K562 (cell line): Measurements from ENCODE around the gene CTNS. TPM values are rescaled to one million over a fixed set of nuclear protein-coding genes. Genes with fewer than 3 reads are reported as not detected.

Source experiments
- ATAC-seq: fragments of 200-7000 bp; cut with Tn5 transposase; 3 replicates; pipeline ENCODE4 v1.9.1; 2020; ENCODE audit warnings: moderate library complexity
- BruUV-seq: library from RNA; stranded (reverse); fragments of 400-500 nt; replicated peaks from 2 replicates; lab custom pipeline; 2021; lab: Mats Ljungman, UMichigan
- CTCF ChIA-PET: fragments of 300-600 bp; formaldehyde crosslinking; extraction: SDS; loops from one replicate; lab custom pipeline; 2021; ENCODE audit warnings: low intra/inter-chr PET ratio; lab: Yijun Ruan, JAX
- POLR2A ChIA-PET: fragments of 300-600, 350-650 bp; sonication (Branson Sonifier 250); formaldehyde crosslinking; extraction: SDS; loops from one replicate; lab custom pipeline; 2021; ENCODE audit warnings: antibody characterized with exemption, inconsistent platforms; lab: Yijun Ruan, JAX
- DNase-seq, 4 experiments: peaks; one replicate each; pipeline versions ENCODE4 v3.0.0 to v3.0.0-alpha.2; 2011 to 2018; ENCODE audit warnings: low spot score in 3 of 4, mixed read lengths in 3 of 4; ENCODE audit errors: extremely low read depth in 1 of 4
- FAIRE-seq: peaks from 2 replicates; lab custom pipeline; 2011; peaks lifted over from hg19 to GRCh38; lab: Jason Lieb, UNC
- H2AFZ ChIP-seq: 2 replicates; pipeline ENCODE4 v1.6.0; 2011; ENCODE audit warnings: low read depth, low read length, control low read depth, inconsistent platforms
- H3K27ac ChIP-seq: fragments of 200-600 bp; 3 replicates; pipeline ENCODE4 v1.8.0; 2011; ENCODE audit warnings: low read depth, mild to moderate bottlenecking, control low read depth, inconsistent platforms, low read length, moderate library complexity, mixed read lengths; ENCODE audit errors: extremely low read depth
- H3K27me3 ChIP-seq, 2 experiments: fragments of 300-600 bp in 1 of 2; 2 replicates in 1 of 2; 3 replicates in 1 of 2; pipeline versions ENCODE4 v1.6.0 to v1.8.0; 2011; ENCODE audit warnings: inconsistent platforms in 2 of 2, low read length in 2 of 2, mild to moderate bottlenecking in 1 of 2, mixed read lengths in 1 of 2, moderate library complexity in 1 of 2; ENCODE audit not compliant: control insufficient read depth in 2 of 2, insufficient read depth in 2 of 2
- H3K36me3 ChIP-seq: fragments of 300-600 bp; 3 replicates; pipeline ENCODE4 v1.8.0; 2011; ENCODE audit warnings: mild to moderate bottlenecking, low read length, inconsistent platforms; ENCODE audit not compliant: control insufficient read depth, insufficient read depth
- H3K4me1 ChIP-seq, 2 experiments: fragments of 200-600 bp in 1 of 2; replicated peaks in 1 of 2; 2 replicates in 1 of 2; 3 replicates in 1 of 2; pipeline versions ENCODE4 v1.5.1 to v1.8.0; 2011; ENCODE audit warnings: inconsistent platforms in 2 of 2, low read length in 2 of 2, mild to moderate bottlenecking in 1 of 2, mixed read lengths in 1 of 2, moderate library complexity in 1 of 2; ENCODE audit not compliant: control insufficient read depth in 2 of 2, insufficient read depth in 2 of 2
- H3K4me2 ChIP-seq: 2 replicates; pipeline ENCODE4 v1.6.1; 2011; ENCODE audit warnings: low read length, control low read depth, inconsistent platforms, mixed read lengths; ENCODE audit not compliant: insufficient read depth
- H3K4me3 ChIP-seq: fragments of 200-600 bp; sonication (generic), shearing (Covaris generic); 2 replicates; pipeline ENCODE4 v1.5.1; 2016; ENCODE audit warnings: control low read depth, inconsistent platforms
- H3K79me2 ChIP-seq: fragments of 200-600 bp; 3 replicates; pipeline ENCODE4 v1.8.0; 2011; ENCODE audit warnings: low read length, inconsistent platforms; ENCODE audit not compliant: control insufficient read depth, insufficient read depth
- H3K9ac ChIP-seq, 2 experiments: 2 replicates each; pipeline versions ENCODE4 v1.6.0 to v1.6.1; 2011; ENCODE audit warnings: low read depth in 2 of 2, low read length in 2 of 2, control low read depth in 1 of 2, inconsistent platforms in 1 of 2, mild to moderate bottlenecking in 1 of 2, mixed read lengths in 1 of 2; ENCODE audit not compliant: insufficient read depth in 1 of 2
- H3K9me1 ChIP-seq: one replicate; pipeline ENCODE4 v1.6.0; 2011; ENCODE audit warnings: inconsistent platforms, mild to moderate bottlenecking, low read length, moderate library complexity; ENCODE audit not compliant: control insufficient read depth, insufficient read depth
- H3K9me3 ChIP-seq: replicated peaks from 2 replicates; pipeline ENCODE4 v1.5.1; 2011; ENCODE audit warnings: low read depth, low read length, inconsistent platforms; ENCODE audit not compliant: control insufficient read depth, insufficient read depth
- H4K20me1 ChIP-seq: replicated peaks from 2 replicates; pipeline ENCODE4 v1.6.1; 2011; ENCODE audit warnings: low read length, inconsistent platforms, mixed read lengths; ENCODE audit not compliant: control insufficient read depth, insufficient read depth
- BDP1 ChIP-seq: IDR thresholded peaks from 3 replicates; pipeline ENCODE4 v1.6.1; 2011; ENCODE audit not compliant: insufficient read length, insufficient read depth
- CHD1 ChIP-seq: fragments of 200-600 bp; sonication (generic); IDR thresholded peaks from one replicate; pipeline ENCODE4 v1.6.1; 2012; ENCODE audit warnings: mild to moderate bottlenecking, moderate library complexity, low read length, inconsistent platforms
- HIVEP1 ChIP-seq: fragments of 250-450 bp; sonication (Bioruptor Pico); IDR thresholded peaks from 2 replicates; pipeline ENCODE4 v1.4.0; 2020; ENCODE audit warnings: mild to moderate bottlenecking
- MEIS2 ChIP-seq: fragments of 450-650 bp; IDR thresholded peaks from 2 replicates; pipeline ENCODE4 v1.6.1; 2014; ENCODE audit warnings: mild to moderate bottlenecking; ENCODE audit not compliant: partially characterized antibody
- NFRKB ChIP-seq: fragments of 450-650 bp; IDR thresholded peaks from 2 replicates; pipeline ENCODE4 v1.6.1; 2016; ENCODE audit warnings: low read depth
- NR3C1 ChIP-seq: sonication (generic); formaldehyde crosslinking; IDR thresholded peaks from 2 replicates; pipeline ENCODE4 v1.8.1; 2022; ENCODE audit warnings: missing genetic modification reagents
- SIRT6 ChIP-seq: IDR thresholded peaks from one replicate; pipeline ENCODE4 v1.6.1; 2012; ENCODE audit warnings: low read depth, mild to moderate bottlenecking, control low read depth, inconsistent platforms, low read length, moderate library complexity
- SLC30A9 ChIP-seq: fragments of 250-450 bp; sonication (Bioruptor Pico); IDR thresholded peaks from 2 replicates; pipeline ENCODE4 v1.8.0; 2022; ENCODE audit warnings: mild to moderate bottlenecking, moderate library complexity
- SP2 ChIP-seq: IDR thresholded peaks from 2 replicates; pipeline ENCODE4 v1.6.1; 2011; ENCODE audit warnings: mild to moderate bottlenecking, low read depth, low read length, moderate library complexity; ENCODE audit not compliant: poor library complexity, severe bottlenecking; ENCODE audit errors: extremely low read depth
- ZNF324 ChIP-seq: fragments of 250-450 bp; sonication (Bioruptor Pico); IDR thresholded peaks from 2 replicates; pipeline ENCODE4 v1.4.0; 2020; ENCODE audit warnings: mild to moderate bottlenecking
- ZNF347 ChIP-seq: fragments of 450-650 bp; formaldehyde crosslinking; IDR thresholded peaks from 2 replicates; pipeline ENCODE4 v1.4.0; 2020; ENCODE audit warnings: low read depth, mild to moderate bottlenecking, moderate library complexity
- WGBS: fragments of 100-300 bp; shearing (Covaris generic); methylation state at CpG from one replicate; pipeline ENCODE4 v1.1.6; 2016; ENCODE audit warnings: low coverage, mixed read lengths; ENCODE audit not compliant: insufficient coverage; ENCODE audit errors: missing lambda C conversion rate; 5-methylcytosine and 5-hydroxymethylcytosine counted together
- in situ Hi-C: fragments of 300-500 bp; cut with MboI; formaldehyde crosslinking; loops from 4 replicates; pipeline ENCODE4 v1.15.0; 2018; ENCODE audit warnings: inconsistent platforms, mixed read lengths
- intact Hi-C: fragments of 100-400 bp; cut with micrococcal nuclease; formaldehyde crosslinking; loops from 2 replicates; pipeline ENCODE4 v1.14.2; 2022
- polyA plus RNA-seq, 8 experiments: library from polyadenylated mRNA; depleted of rRNA in 4 of 8; stranded (reverse) in 5 of 8; unstranded in 3 of 8; fragments of >200 nt; fragmentation: Nextera tagmentation in 2 of 8; fragmentation: Illumina TruSeq in 1 of 8; extraction: Ambion mirVana in 2 of 8; extraction: Trizol in 1 of 8; gene quantifications; 2 replicates each; pipeline versions ENCODE4 v1.2.1 to v1.2.3, GENCODE V29; 2011 to 2014; ENCODE audit warnings: inconsistent platforms in 1 of 8, missing spikeins in 1 of 8
- total RNA-seq, 7 experiments: library from RNA; depleted of rRNA in 6 of 7; stranded (reverse); fragments of >200 nt in 6 of 7; fragmentation: Illumina TruSeq in 2 of 7; extraction: Trizol in 2 of 7; gene quantifications; 2 replicates each; pipeline versions ENCODE4 v1.2.1 to v1.2.3, GENCODE V29; 2011 to 2021; ENCODE audit warnings: low replicate concordance in 1 of 7
- TF ChIP-seq, protein P1 (sequence below): fragments of 250-450 bp; sonication (Bioruptor Pico); IDR thresholded peaks from 2 replicates; pipeline ENCODE4 v1.8.0; 2022; ENCODE audit warnings: inconsistent platforms, mild to moderate bottlenecking, moderate library complexity, borderline replicate concordance

The CTNS gene
- total and polyA plus RNA-seq, 9 of the 15 experiments (the other 6 are each of a cell fraction or from before 2014, with no cell fraction given) = 0.66 to 8.4 (median 4.9) TPM

DNA sequence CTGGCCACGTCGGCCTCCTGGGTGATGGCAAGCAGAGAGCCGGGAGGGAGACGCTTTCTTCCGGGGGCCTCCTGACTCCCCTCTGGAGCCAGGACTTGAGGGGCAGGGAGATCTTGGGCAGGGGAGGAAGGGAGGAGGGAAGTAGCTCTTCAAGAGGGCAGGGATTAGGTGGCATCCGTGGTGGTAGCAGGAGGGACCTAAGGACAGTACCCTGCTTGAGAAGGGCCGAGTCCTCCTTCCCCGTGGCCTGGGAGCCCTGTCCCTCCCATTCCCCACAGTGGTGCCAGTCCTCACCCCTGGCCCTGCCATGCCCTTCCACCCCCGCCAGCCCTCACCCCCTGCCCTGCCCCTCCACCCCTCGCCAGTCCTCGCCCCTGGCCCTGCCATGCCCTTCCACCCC, 19.2 kb downstream of the CTNS start:
- intact Hi-C loops = no loop called here
- POLR2A ChIA-PET = interaction anchor here (0.6 to 1.1 kb wide), 2 partner anchors 15 to 16 kb away, joined by 3 to 4 read pairs; no protein-coding TSS in a partner anchor
- Histone ChIP-seq H3K9ac (no peak overlapping the region), H3K36me3 (no peaks in the 10 kb centered on the region), H3K4me3 (no peak overlapping the region), H4K20me1 (no peaks in the 10 kb centered on the region), H3K27ac (no peak overlapping the region), H3K79me2 (no peaks in the 10 kb centered on the region), H2AFZ (no peak overlapping the region), H3K9me1 (no peaks in the 10 kb centered on the region), H3K27me3 (no peaks in the 10 kb centered on the region), H3K4me1 (peaks cover 0 to 30% of the 10 kb centered on the region in 2 experiments; a peak in 2 of 5 replicates), H3K9me3 (no peaks in the 10 kb centered on the region), H3K4me2 (no peak overlapping the region)
- FAIRE-seq (no peak), DNase-seq (no peak), ATAC-seq (no peak)
- CTCF ChIA-PET = no interaction called here
- TF ChIP-seq BDP1 = no peak
- TF ChIP-seq NFRKB = no peak
- no peak for TF ChIP-seq NR3C1 (CRISPR knock-in tag)
- no peak for TF ChIP-seq CHD1
- no peak for TF ChIP-seq SIRT6
- no peak for TF ChIP-seq SP2
- TF ChIP-seq HIVEP1 (CRISPR knock-in tag) = no peak
- 83% methylated on average over 2 of the region's 11 CpGs for WGBS
- BruUV-seq = no TSS peak
- in situ Hi-C loops = no loop called here

DNA sequence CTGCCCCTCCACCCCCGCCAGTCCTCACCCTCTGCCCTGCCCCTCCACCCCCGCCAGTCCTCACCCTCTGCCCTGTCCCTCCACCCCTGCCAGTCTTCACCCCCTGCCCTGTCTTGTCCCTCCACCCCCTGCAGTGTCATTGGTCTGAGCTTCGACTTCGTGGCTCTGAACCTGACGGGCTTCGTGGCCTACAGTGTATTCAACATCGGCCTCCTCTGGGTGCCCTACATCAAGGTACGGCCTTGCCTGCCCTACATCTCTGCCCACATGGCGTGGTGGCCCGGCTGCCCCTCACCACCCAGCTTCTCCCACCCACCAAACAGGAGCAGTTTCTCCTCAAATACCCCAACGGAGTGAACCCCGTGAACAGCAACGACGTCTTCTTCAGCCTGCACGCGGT, 19.8 kb downstream of the CTNS start:
- FAIRE-seq = no peak

More for the DNA sequence above, 19.8 kb downstream of the CTNS start:
- TF ChIP-seq ZNF347 (CRISPR knock-in tag) = no peak
- TF ChIP-seq, protein P1, sequence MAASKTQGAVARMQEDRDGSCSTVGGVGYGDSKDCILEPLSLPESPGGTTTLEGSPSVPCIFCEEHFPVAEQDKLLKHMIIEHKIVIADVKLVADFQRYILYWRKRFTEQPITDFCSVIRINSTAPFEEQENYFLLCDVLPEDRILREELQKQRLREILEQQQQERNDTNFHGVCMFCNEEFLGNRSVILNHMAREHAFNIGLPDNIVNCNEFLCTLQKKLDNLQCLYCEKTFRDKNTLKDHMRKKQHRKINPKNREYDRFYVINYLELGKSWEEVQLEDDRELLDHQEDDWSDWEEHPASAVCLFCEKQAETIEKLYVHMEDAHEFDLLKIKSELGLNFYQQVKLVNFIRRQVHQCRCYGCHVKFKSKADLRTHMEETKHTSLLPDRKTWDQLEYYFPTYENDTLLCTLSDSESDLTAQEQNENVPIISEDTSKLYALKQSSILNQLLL (CRISPR knock-in tag) = no peak
- TF ChIP-seq ZNF324 (CRISPR knock-in tag) = no peak
- TF ChIP-seq MEIS2 = no peak
- TF ChIP-seq SLC30A9 (CRISPR knock-in tag) = no peak
- ATAC-seq = no peak
- H3K9me1 ChIP-seq = no peaks in the 10 kb centered on the region
- H3K4me3 ChIP-seq = no peak overlapping the region
- H3K4me2 ChIP-seq = no peak overlapping the region
- H2AFZ ChIP-seq = no peak overlapping the region
- no peaks in the 10 kb centered on the region for H3K79me2 ChIP-seq
- H3K27me3 ChIP-seq = no peaks in the 10 kb centered on the region
- no peak for DNase-seq
- H4K20me1 ChIP-seq = no peaks in the 10 kb centered on the region
- H3K4me1 ChIP-seq = peaks cover 0 to 30% of the 10 kb centered on the region in 2 experiments; a peak in 2 of 5 replicates
- POLR2A ChIA-PET = interaction anchor here (0.6 kb wide), 1 partner anchor 16 kb away, joined by 3 read pairs; no protein-coding TSS in a partner anchor
- CTCF ChIA-PET = no interaction called here
- no peaks in the 10 kb centered on the region for H3K9me3 ChIP-seq
- no peaks in the 10 kb centered on the region for H3K36me3 ChIP-seq
- 95% methylated on average over 6 of the region's 16 CpGs for WGBS
- no peak overlapping the region for H3K9ac ChIP-seq
- intact Hi-C loops = no loop called here
- H3K27ac ChIP-seq = no peak overlapping the region
- BruUV-seq = no TSS peak
- in situ Hi-C loops = no loop called here
